ENCODE data around the gene PNLIPRP2. TPM values are rescaled to one million over a fixed set of nuclear protein-coding genes. Genes with fewer than 3 reads are reported as not detected.

PNLIPRP2 gene
- total and polyA plus RNA-seq, 2 of the 4 experiments (the other 2 are of a cell fraction): not detected

DNA sequence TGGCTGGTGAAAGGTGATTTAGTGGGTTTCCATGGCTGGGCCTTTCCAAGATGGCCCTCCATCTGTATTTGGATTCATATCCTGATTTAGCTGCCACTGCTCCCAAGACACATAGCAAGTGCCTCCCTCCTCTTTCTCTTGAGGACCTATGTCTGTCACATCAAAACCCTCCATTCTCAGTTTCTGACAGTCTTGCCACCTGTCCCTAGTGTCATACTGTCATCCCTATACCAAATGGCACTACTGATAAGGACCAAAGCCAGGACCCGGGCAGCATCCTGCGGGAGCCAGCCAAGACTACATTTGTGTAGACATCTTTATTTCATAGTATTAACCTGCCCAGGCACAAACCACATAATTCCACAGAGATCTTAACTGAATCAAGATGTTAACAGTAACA, 34.8 kb downstream of the PNLIPRP2 start:
- Histone ChIP-seq H4K91ac (ENCODE audit: insufficient read depth, low read depth, low read length) (no peak overlapping the region), H3K4me1 (ENCODE audit: control insufficient read depth, insufficient read depth, low read length) (no peaks in the 10 kb centered on the region), H4K8ac (ENCODE audit: low read depth in 2 of 2, low read length in 2 of 2) (no peak overlapping the region), H2AK5ac (ENCODE audit: low read depth, low read length) (no peak overlapping the region), H3K27me3 (ENCODE audit: control insufficient read depth, insufficient read depth, low read length) (peaks cover 2% of the 10 kb centered on the region; the same call in 1 of the 2 replicates), H3K9me1 (ENCODE audit: insufficient read depth, low read length) (no peaks in the 10 kb centered on the region), H2BK120ac (ENCODE audit: low read depth, low read length) (no peak overlapping the region), H3K79me1 (ENCODE audit: low read depth in 1 of 2, low read length in 2 of 2) (no peaks in the 10 kb centered on the region), H2BK20ac (ENCODE audit: low read depth, low read length) (no peak overlapping the region), H3K9me3 (ENCODE audit: control insufficient read depth, insufficient read depth, low read length) (no peaks in the 10 kb centered on the region), H3K14ac (replicated peaks; ENCODE audit: low read depth, low read length) (no peak overlapping the region), H3K23ac (ENCODE audit: low read depth, low read length) (no peak overlapping the region), H2BK15ac (ENCODE audit: low read depth, low read length) (no peak overlapping the region), H4K5ac (ENCODE audit: low read depth, low read length) (no peak overlapping the region), H3K9ac (ENCODE audit: low read depth, low read length) (no peak overlapping the region), H3K4ac (ENCODE audit: low read depth, low read length) (no peak overlapping the region), H4K20me1 (ENCODE audit: insufficient read depth, low read length) (no peaks in the 10 kb centered on the region), H3K27ac (ENCODE audit: insufficient read depth, low read length) (no peak overlapping the region), H2BK5ac (ENCODE audit: low read depth, low read length, poor library complexity, severe bottlenecking) (no peak overlapping the region), H3K4me2 (ENCODE audit: low read depth, low read length) (no peak overlapping the region), H3K36me3 (ENCODE audit: control insufficient read depth, insufficient read depth, low read length) (no peaks in the 10 kb centered on the region), H3K4me3 (ENCODE audit: insufficient read depth, low read depth, low read length) (no peak overlapping the region), H3K56ac (ENCODE audit: extremely low read depth, insufficient read depth, low read length) (no peak overlapping the region), H3K18ac (ENCODE audit: low read depth, low read length) (no peak overlapping the region), H2AFZ (replicated peaks; ENCODE audit: low read length, poor library complexity) (no peak overlapping the region), H2AK9ac (replicated peaks; ENCODE audit: low read depth, low read length, poor library complexity) (no peak overlapping the region)
- CTCF ChIA-PET: interaction anchor here (0.5 kb wide), 1 partner anchor 9 kb away, joined by 3 read pairs; no protein-coding TSS in a partner anchor
- POLR2A ChIA-PET (ENCODE audit: unreplicated experiment): no interaction called here
- TF ChIP-seq, protein P1, sequence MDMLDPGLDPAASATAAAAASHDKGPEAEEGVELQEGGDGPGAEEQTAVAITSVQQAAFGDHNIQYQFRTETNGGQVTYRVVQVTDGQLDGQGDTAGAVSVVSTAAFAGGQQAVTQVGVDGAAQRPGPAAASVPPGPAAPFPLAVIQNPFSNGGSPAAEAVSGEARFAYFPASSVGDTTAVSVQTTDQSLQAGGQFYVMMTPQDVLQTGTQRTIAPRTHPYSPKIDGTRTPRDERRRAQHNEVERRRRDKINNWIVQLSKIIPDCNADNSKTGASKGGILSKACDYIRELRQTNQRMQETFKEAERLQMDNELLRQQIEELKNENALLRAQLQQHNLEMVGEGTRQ (IDR thresholded peaks at IDR 0.05; ENCODE audit: low read depth, low read length): no peak
- TF ChIP-seq POLR2A (IDR thresholded peaks at IDR 0.05; ENCODE audit: low read depth, low read length) (no peak), CHD1 (IDR thresholded peaks at IDR 0.05; ENCODE audit: low read depth, low read length) (no peak)
- TF ChIP-seq, protein P2, sequence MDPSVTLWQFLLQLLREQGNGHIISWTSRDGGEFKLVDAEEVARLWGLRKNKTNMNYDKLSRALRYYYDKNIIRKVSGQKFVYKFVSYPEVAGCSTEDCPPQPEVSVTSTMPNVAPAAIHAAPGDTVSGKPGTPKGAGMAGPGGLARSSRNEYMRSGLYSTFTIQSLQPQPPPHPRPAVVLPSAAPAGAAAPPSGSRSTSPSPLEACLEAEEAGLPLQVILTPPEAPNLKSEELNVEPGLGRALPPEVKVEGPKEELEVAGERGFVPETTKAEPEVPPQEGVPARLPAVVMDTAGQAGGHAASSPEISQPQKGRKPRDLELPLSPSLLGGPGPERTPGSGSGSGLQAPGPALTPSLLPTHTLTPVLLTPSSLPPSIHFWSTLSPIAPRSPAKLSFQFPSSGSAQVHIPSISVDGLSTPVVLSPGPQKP (IDR thresholded peaks at IDR 0.05; ENCODE audit: borderline replicate concordance, low read depth, low read length): no peak
- intact Hi-C loops (cut with micrococcal nuclease) (no loop called here), dilution Hi-C loops (cut with HindIII; ENCODE audit: low sequenced_read_pairs, unreplicated experiment) (no loop called here), in situ Hi-C loops (cut with MboI; ENCODE audit: low sequenced_read_pairs) (no loop called here)
- BruUV-seq (replicated peaks): no TSS peak
- 92% methylated on average over 2 of the region's 2 CpGs; no CpG with 5 or more reads in 1 of the 2 experiments for WGBS, 2 experiments (ENCODE audit: extremely low coverage in 2 of 2, insufficient read length in 1 of 2)
- DNase-seq: no peak
- ATAC-seq (ENCODE audit: low read depth): no peak

All from IMR-90 (cell line).